GM23248 (cell line): ENCODE data around the gene SNX9. TPM values are rescaled to one million over a fixed set of nuclear protein-coding genes. Genes with fewer than 3 reads are reported as not detected.

ENCODE experiments used
- DNase-seq: peaks from one replicate; pipeline ENCODE4 v3.0.0-alpha.2; 2015
- H2AFZ ChIP-seq: fragments of 200-600 bp; sonication (generic); 2 replicates; pipeline ENCODE4 v1.6.1; 2016; ENCODE audit warnings: antibody characterized with exemption
- H3F3A ChIP-seq: fragments of 200-600 bp; sonication (generic); 2 replicates; pipeline ENCODE4 v1.6.1; 2016; ENCODE audit warnings: mild to moderate bottlenecking, antibody characterized with exemption, mixed run types; ENCODE audit not compliant: insufficient read depth
- H3K27ac ChIP-seq: fragments of 200-600 bp; sonication (generic); 2 replicates; pipeline ENCODE4 v1.5.1; 2016; ENCODE audit warnings: mild to moderate bottlenecking
- H3K27me3 ChIP-seq: fragments of 200-600 bp; sonication (generic); replicated peaks from 2 replicates; pipeline ENCODE4 v1.6.1; 2016; ENCODE audit warnings: mild to moderate bottlenecking; ENCODE audit not compliant: insufficient read depth
- H3K36me3 ChIP-seq: fragments of 200-600 bp; sonication (generic); 2 replicates; pipeline ENCODE4 v1.6.1; 2016; ENCODE audit warnings: low read depth, mild to moderate bottlenecking
- H3K4me1 ChIP-seq: fragments of 200-600 bp; sonication (generic); 2 replicates; pipeline ENCODE4 v1.6.1; 2016; ENCODE audit warnings: mild to moderate bottlenecking; ENCODE audit not compliant: insufficient read depth
- H3K4me2 ChIP-seq: fragments of 200-600 bp; sonication (generic); one replicate; pipeline ENCODE4 v1.6.1; 2016; ENCODE audit warnings: mild to moderate bottlenecking; ENCODE audit not compliant: unreplicated experiment
- H3K4me3 ChIP-seq: fragments of 200-600 bp; sonication (generic); 2 replicates; pipeline ENCODE4 v1.5.1; 2016; ENCODE audit warnings: mild to moderate bottlenecking
- H3K79me2 ChIP-seq: fragments of 200-600 bp; sonication (generic); 2 replicates; pipeline ENCODE4 v1.6.1; 2016; ENCODE audit warnings: mild to moderate bottlenecking; ENCODE audit not compliant: insufficient read depth
- H3K9ac ChIP-seq: fragments of 200-600 bp; sonication (generic); 2 replicates; pipeline ENCODE4 v1.6.1; 2016; ENCODE audit warnings: mild to moderate bottlenecking
- H3K9me2 ChIP-seq: fragments of 200-600 bp; sonication (generic); 2 replicates; pipeline ENCODE4 v1.6.1; 2016; ENCODE audit warnings: mixed run types, mild to moderate bottlenecking, moderate library complexity; ENCODE audit not compliant: insufficient read depth
- H3K9me3 ChIP-seq: fragments of 200-600 bp; sonication (generic); one replicate; pipeline ENCODE4 v1.6.1; 2017; ENCODE audit warnings: low read depth
- H4K20me1 ChIP-seq: fragments of 200-600 bp; sonication (generic); 2 replicates; pipeline ENCODE4 v1.6.0; 2016; ENCODE audit not compliant: insufficient read depth
- EZH2 ChIP-seq: fragments of 200-600 bp; sonication (generic); IDR thresholded peaks from 2 replicates; pipeline ENCODE4 v1.6.1; 2018; ENCODE audit warnings: antibody characterized with exemption, mild to moderate bottlenecking; ENCODE audit not compliant: insufficient read depth, poor library complexity, severe bottlenecking
- EZH2phosphoT487 ChIP-seq: fragments of 200-600 bp; sonication (generic); IDR thresholded peaks from 2 replicates; pipeline ENCODE4 v1.6.1; 2018; ENCODE audit warnings: antibody characterized with exemption, moderate library complexity, mild to moderate bottlenecking, low read depth; ENCODE audit not compliant: insufficient read depth
- WGBS, 2 experiments: methylation state at CpG; one replicate each; pipeline ENCODE4 v1.1.6; 2015 to 2017; ENCODE audit warnings: low lambda C conversion rate in 2 of 2, low coverage in 1 of 2; ENCODE audit errors: missing lambda C conversion rate in 2 of 2; 5-methylcytosine and 5-hydroxymethylcytosine counted together
- in situ Hi-C: fragments of 300-500 bp; cut with MboI; formaldehyde crosslinking; loops from 2 replicates; pipeline ENCODE4 v1.15.0; 2020
- polyA plus RNA-seq: library from polyadenylated mRNA; unstranded; fragments of >200 nt; fragmentation: Nextera tagmentation; extraction: Ambion mirVana; gene quantifications from 2 replicates; pipeline ENCODE4 v1.2.1, GENCODE V29; 2016
- total RNA-seq: library from RNA; depleted of rRNA; stranded (reverse); fragments of >200 nt; shearing (Covaris generic); gene quantifications from 2 replicates; pipeline ENCODE4 v1.2.3, GENCODE V29; 2014

The SNX9 gene
- total and polyA plus RNA-seq, 2 experiments from 2014 or later, result 80.4 to 89.6 TPM

DNA sequence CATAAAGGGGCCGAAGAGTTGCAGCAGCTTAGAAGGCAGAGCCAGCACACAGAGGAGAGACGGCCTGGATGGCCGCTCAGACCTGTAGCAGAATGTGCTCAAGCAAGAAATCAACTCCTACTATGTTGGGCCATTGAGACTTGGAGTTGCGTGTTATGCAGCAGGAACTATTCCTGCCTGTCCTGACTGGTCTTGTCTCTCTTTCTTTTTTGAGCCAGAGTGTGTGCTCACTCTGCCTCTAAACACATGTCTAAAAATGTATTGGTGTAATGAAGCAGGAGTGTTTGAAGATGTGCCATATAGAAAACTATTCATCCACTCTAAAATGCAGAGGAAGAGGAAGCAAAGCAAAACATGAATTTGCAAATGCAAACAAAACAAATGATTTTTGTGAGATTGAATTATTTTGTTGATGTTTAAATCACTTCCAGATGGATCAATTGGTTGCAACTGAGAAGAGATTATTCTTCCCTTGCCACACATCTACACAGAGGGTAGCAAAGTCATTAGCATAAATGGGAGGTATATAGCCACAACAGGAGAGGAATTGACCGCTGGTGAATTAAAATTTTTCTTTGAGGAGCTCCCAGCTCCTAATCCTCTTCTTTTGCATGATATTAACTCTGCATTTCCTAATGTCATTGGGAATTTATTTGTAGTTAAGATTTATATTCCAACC is 138.2 kb downstream of the SNX9 start:
- no peak overlapping the region for H3K27ac ChIP-seq
- H3K9ac ChIP-seq, result no peak overlapping the region
- H3K4me2 ChIP-seq, result no peak overlapping the region
- 0 out of 2 replicates have a peak, but pooled peaks cover 5% of the 10 kb centered on the region for H3F3A ChIP-seq
- no peaks in the 10 kb centered on the region for H3K4me1 ChIP-seq
- H4K20me1 ChIP-seq, result no peaks in the 10 kb centered on the region
- no peak overlapping the region for H2AFZ ChIP-seq
- no peaks in the 10 kb centered on the region for H3K9me3 ChIP-seq
- in situ Hi-C loops, result no loop called here
- no peaks in the 10 kb centered on the region for H3K79me2 ChIP-seq
- no peaks in the 10 kb centered on the region for H3K9me2 ChIP-seq
- no peaks in the 10 kb centered on the region for H3K36me3 ChIP-seq
- H3K4me3 ChIP-seq, result no peak overlapping the region
- TF ChIP-seq EZH2phosphoT487 (no peak), EZH2 (no peak)
- WGBS, 2 experiments, result 41 to 43% methylated on average over 5 of the region's 5 CpGs
- H3K27me3 ChIP-seq, result no peaks in the 10 kb centered on the region
- DNase-seq, result no peak

DNA sequence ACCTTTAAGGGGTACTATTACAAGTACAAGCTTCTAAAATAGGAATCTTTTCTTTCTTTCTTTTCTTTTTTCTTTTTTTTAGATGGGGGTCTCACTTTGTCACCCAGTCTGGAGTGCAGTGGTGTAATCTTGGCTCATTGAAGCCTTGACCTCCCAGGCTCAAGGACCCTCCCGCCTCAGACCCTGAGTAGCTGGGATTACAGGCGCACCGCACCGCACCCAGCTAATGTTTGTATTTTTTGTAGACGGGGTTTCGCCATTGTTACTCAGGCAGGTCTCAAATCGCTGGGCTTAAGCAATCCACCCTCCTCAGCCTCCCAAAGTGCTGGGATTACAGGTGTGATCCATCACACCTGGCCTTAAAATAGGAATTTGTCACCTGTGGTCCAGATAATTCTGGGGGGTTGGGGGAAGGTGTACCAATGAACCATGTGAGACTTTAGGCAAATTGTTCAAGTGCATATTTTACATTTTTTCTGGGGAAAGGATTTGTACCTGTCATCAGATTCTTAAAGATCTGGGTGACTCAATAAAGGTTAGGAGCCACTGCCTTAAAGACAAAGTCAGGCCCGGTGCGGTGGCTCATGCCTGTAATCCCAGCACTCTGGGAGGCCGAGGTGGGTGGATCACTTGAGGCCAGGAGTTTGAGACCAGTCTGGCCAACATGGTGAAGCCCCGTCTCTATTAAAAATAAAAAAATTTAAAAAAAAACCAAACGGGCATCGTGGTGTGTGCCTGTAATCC is 139.0 kb downstream of the SNX9 start:
- no peak overlapping the region for H3K4me3 ChIP-seq
- no peaks in the 10 kb centered on the region for H4K20me1 ChIP-seq
- H3K4me2 ChIP-seq, result no peak overlapping the region
- H2AFZ ChIP-seq, result no peak overlapping the region
- no peak overlapping the region for H3K27ac ChIP-seq
- H3K9me3 ChIP-seq, result no peaks in the 10 kb centered on the region
- no peaks in the 10 kb centered on the region for H3K9me2 ChIP-seq
- no peaks in the 10 kb centered on the region for H3K36me3 ChIP-seq
- H3K9ac ChIP-seq, result no peak overlapping the region
- no peak for TF ChIP-seq EZH2
- no peak for TF ChIP-seq EZH2phosphoT487
- WGBS, 2 experiments, result 84 to 90% methylated on average over 13 of the region's 13 CpGs
- H3K79me2 ChIP-seq, result no peaks in the 10 kb centered on the region
- H3K4me1 ChIP-seq, result no peaks in the 10 kb centered on the region
- no peak for DNase-seq
- in situ Hi-C loops, result no loop called here
- H3F3A ChIP-seq, result 0 out of 2 replicates have a peak, but pooled peaks cover 5% of the 10 kb centered on the region
- no peaks in the 10 kb centered on the region for H3K27me3 ChIP-seq

DNA sequence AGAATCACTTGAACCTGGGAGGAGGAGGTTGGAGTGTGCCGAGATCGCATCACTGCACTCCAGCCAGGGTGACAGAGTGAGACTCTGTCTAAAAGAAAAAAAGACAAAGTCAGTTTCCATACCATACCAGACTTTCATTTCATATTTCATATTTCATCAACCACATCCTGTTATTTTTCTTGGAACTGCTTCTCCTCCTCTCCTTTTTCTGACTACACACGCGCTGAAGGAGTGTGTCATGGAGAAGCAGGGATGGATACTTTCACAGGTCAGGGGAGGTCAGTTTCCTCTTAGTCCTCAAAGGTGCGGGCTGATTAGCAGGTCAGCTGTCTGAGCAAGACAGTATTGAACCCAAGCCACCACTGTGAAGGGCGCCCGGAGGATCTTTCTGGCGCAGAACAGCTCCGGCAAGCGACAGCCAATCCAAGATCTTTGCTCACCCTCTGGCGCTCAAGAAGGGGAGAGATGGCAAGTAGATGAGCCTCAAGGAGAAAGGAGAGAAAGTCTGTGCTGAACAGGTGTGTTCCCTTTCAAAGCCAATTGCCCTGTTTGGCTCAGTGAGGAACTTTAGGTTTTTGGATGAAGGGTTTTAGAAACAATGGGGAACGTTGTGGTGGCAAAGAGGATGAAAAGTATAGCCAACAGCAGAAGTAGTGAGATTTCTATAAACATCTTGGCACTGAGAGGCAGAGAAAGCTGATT is 139.7 kb downstream of the SNX9 start:
- H3F3A ChIP-seq, result 0 out of 2 replicates have a peak, but pooled peaks cover 5% of the 10 kb centered on the region
- H3K4me1 ChIP-seq, result no peaks in the 10 kb centered on the region
- H3K4me2 ChIP-seq, result no peak overlapping the region
- no peaks in the 10 kb centered on the region for H3K9me3 ChIP-seq
- H3K9me2 ChIP-seq, result no peaks in the 10 kb centered on the region
- DNase-seq, result no peak
- TF ChIP-seq EZH2 (no peak), EZH2phosphoT487 (no peak)
- no peak overlapping the region for H3K9ac ChIP-seq
- in situ Hi-C loops, result no loop called here
- no peak overlapping the region for H3K4me3 ChIP-seq
- H3K36me3 ChIP-seq, result no peaks in the 10 kb centered on the region
- H2AFZ ChIP-seq, result peak overlapping the region; percentile 29; the same call in 1 of the 2 replicates
- H3K27ac ChIP-seq, result no peak overlapping the region
- 82 to 86% methylated on average over 12 of the region's 12 CpGs for WGBS, 2 experiments
- no peaks in the 10 kb centered on the region for H4K20me1 ChIP-seq
- no peaks in the 10 kb centered on the region for H3K79me2 ChIP-seq
- no peaks in the 10 kb centered on the region for H3K27me3 ChIP-seq

DNA sequence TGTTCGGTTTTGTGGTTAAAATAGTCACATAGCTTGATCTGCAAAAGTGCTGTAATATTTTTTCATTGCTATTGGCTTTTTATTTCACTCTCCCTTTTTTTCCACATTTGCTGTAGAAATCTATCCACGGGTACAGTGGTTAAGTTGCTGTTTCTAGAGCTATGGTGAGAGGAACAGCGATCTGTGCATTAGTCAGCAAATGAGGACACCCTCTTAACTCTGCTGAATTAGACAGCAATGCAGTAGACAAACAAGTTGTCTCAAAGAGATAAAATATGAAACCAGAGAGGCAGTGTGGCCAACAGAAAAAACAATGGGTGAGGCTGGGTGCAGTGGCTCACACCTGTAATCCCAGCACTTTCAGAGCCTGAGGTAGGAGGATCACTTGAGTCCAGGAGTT is 141.1 kb downstream of the SNX9 start:
- no peaks in the 10 kb centered on the region for H3K36me3 ChIP-seq
- DNase-seq, result no peak
- no peaks in the 10 kb centered on the region for H4K20me1 ChIP-seq
- 65 to 67% methylated on average over 3 of the region's 3 CpGs for WGBS, 2 experiments
- H3K27me3 ChIP-seq, result no peaks in the 10 kb centered on the region
- no peaks in the 10 kb centered on the region for H3K79me2 ChIP-seq
- no peaks in the 10 kb centered on the region for H3K9me2 ChIP-seq
- H3K4me2 ChIP-seq, result no peak overlapping the region
- H3K9ac ChIP-seq, result no peak overlapping the region
- no peak overlapping the region for H3K27ac ChIP-seq
- no peak overlapping the region for H3K4me3 ChIP-seq
- in situ Hi-C loops, result no loop called here
- H2AFZ ChIP-seq, result no peak overlapping the region
- TF ChIP-seq EZH2phosphoT487, result no peak
- no peak for TF ChIP-seq EZH2
- 0 out of 2 replicates have a peak, but pooled peaks cover 6% of the 10 kb centered on the region for H3K4me1 ChIP-seq
- 0 out of 2 replicates have a peak, but pooled peaks cover 5% of the 10 kb centered on the region for H3F3A ChIP-seq
- H3K9me3 ChIP-seq, result no peaks in the 10 kb centered on the region
